Fibroblast of peridontal ligament (primary cell): ENCODE results near the gene SLC25A53.
A peak's percentile ranks its signal among the peaks of the same experiment; 100 is the strongest.
"Not testable (repeated sequence)": the region's sequence is repeated elsewhere in the genome, so short reads cannot be mapped to it uniquely, and the experiment has no call there.

ENCODE experiments used
- DNase-seq: peaks from one replicate; pipeline ENCODE4 v3.0.0-alpha.2; 2010; ENCODE audit errors: extremely low read depth

The SLC25A53 gene

DNA sequence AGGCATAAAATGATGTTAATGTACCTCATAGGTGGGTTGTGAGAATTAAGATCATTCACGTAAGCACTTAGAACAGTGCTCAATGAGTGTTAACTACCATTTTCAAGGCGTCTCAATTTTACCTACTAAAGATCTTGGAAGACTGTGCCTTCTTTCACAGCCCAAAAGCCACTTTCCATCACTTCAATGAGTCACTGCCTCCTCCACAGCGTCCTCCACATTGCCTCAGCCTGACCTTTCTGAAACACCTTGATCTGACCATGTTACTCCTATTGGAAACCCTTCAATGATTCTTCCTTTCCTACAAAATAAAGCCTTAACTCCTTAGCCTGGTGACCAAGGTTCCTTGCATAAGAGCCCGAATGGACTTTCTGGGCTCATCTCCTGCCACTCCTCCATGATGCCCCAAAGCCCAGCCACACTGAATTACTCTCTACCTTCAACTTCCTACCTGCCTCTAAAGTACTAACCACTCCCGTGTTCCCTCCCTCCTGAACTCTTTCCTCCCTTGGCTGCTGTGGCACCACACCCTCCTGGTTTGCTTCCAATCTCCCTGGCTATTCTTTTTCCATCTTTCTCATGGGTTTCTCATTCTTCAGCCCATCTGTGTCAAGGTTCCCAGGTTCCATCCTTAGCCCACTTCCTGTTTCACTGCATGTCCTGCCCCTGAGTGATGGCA is 22.1 kb downstream of the SLC25A53 start:
- no peak for DNase-seq

DNA sequence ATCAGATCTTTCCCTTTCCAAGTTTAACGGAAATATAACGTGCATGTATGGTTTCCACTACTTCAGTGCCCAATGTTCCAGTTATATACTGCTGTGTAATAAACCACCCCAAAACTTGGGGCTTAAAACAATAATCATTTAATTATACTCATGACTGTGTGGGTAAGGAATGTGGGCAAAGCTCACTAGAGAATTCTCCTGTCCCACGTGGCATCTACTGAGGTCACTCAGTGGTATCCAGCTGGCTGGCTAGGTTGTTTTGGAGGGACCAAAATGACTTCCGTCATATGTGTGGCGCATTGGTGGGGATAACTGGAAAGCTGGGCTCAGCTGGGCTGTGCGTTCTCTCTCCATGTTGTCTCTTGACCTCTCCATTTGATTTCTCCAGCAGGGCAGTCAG is 26.0 kb downstream of the SLC25A53 start:
- DNase-seq = no peak

DNA sequence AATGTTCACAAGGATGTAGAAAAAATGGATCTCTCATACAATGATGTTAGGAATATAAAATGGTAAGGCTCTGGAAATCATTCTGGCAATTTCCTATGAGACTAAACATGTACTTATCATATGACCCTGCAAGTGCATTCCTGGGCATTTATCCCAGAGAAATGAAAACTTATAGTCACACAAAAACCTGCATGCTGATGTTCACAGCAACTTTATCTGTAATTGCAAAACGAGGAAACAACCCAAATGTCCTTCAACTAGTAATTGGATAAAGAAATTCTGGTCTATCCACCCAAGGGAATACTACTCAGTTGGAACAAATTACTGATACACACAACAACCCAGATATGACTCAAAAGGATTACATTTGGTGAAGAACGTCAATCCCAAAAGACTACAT is 30.0 kb downstream of the SLC25A53 start:
- DNase-seq = peak; percentile 51

DNA sequence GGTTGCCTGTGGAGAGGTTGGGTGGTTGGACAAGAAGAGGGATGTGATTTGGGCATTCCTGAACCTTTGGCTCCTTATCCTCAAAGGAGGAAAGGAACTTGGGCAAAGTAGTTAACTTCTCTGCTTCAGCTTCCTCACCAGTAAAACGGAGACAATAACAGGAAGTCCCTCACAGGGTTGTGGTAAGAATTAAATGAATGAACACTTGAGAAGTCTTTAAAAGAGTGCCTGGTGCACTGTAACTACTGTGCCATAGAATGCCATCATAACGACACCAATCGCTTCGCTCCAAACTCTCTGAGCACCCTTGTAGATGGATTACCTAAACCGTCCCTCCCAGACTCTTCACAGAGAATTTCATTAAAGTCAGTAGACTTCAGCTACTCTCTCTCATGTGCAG is 34.0 kb downstream of the SLC25A53 start:
- no peak for DNase-seq

DNA sequence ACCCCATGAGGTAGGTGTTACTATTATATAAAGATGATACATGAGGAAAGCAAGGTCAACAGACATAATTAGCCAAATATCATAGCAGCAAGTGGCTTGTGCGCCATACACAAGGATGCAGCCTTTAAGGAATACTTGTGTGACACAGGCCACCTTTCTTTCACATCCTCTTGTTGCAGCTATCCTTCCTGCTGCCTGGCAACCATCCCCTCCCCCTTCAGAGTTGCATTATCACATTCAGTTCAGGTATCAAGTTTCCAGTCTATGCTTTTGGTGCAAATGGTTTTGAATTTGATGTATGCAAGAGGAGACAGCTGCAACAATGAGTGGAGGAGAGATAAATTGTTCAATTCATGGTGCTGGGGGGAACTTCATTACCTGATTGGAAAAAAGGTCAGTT is 38.0 kb downstream of the SLC25A53 start:
- no peak for DNase-seq

DNA sequence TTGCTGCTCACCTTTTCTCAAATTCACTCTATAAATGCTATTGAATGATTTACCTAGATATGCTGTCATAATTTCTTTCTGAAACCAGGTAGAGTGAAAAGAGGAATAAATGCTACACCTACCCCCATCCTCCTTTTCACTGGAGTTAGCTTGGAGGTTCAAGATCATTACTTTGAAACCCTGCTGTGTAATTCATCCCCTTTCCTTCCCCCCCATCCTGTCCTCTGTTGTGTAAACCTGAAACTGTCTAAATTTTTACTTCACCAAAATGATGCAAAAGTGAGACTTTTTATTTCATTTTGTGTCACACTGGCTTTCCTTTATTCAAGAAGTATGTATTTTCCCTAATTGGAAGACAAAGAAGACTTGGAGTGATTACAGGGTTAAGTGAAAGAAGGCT is 39.0 kb downstream of the SLC25A53 start:
- no peak for DNase-seq

DNA sequence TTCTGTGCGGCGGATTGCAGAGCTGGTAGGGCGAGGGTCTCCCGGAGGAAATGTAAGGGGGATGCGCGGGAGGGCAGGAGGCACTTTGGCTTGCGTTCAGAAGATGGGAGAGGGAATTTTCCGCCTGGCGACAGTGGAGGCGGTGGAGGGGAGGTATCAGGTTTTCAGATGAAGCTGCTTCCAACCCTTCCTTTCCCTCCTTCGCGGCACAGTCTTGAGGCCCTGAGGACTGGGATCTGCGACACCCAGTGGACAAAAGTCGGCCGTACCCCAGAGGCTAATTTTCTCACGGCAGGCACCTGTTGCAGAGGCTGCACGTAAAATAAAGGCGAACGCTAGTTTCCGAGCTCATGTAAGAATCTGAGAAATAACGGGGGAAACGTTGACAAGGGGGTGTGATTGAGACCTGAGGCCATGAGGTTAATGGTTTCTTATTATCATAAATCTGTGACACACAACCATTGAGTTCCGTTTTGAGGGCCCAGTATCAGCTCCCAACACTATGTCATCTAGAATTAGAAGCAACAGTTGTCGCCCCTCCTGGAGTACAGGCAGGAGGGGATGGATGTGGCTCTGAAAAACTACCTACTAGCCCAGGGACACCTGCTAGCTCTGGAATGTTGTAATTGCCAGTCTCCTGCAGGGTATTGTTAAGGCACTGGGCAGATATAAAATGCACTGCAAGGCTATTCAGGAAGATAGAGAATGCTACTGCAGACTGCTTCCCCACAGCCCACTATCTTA is 43.4 kb downstream of the SLC25A53 start:
- DNase-seq = peak; percentile 26

DNA sequence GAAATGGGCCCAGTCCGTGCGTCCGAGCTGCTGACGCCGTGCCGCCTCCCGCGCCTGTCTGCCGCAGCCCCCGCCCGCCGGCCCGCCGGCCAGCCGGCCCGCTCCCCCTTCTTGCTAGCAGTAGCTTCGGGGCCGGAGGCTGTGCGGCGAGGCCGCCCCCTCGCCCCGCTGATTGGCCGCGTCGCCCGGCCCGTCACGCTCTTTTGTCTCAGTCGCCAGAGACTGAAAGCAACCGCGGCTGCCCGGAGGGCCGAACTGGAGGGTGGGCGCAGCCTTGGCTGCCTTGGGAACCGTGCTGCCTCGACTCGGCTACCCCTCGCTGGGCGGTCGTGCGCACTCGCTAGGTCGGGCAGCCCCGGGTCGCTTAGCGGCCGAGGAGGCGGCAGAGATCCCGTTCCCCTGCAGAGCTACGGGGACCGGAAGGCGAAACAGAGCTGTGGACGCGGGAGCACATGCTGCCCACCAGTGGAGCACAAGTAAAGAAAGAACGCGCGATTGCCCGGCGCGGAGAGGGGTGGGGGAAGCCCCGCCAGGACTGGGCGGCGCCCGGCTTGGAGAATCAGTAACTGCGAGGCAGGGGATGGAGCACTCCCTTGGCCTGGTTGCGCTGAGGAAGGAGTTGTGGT is 44.4 kb downstream of the SLC25A53 start, which contains the start of gene ZCCHC18:
Gene ZCCHC18, plus strand, starts transcription at position 198 of the 626 bp plus-strand sequence. CDS start 1,589 bp downstream, outside the sequence.
- peak; percentile 36 for DNase-seq

DNA sequence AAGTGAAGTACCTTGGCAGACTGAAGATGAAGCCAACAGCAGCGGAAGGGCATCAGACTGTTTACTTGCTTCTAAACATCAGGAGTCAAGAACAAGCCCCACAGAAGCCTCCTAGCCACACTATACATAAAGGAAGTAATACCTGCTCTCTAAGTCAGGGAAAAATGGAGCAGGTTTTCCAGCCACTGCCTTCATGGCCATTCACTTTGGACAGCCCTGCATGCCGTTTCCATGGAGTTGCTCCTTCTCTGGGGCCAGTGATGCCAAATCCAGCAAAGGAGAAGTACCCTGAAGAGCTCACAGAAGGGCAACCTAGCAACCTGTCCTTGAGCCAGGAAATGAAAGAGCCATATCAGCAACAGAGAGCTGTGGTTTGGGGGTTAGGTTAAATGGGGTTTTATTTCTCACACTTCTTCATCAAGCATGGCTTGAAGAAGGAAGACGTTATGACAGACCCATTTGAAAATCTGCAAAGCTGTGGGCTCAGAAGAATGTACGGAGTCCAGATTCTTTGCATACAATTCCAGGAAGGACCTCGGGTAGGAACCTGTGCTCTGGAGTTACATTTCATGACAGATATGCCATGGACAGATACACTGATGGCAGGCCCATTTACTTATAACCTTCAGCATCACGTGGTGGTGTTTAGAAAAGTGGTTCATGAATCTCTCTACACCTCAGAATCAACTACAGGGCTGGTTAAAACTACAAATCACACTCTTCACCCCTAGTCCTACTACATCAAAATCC is 46.1 kb downstream of the SLC25A53 start:
- DNase-seq = not testable (repeated sequence)

DNA sequence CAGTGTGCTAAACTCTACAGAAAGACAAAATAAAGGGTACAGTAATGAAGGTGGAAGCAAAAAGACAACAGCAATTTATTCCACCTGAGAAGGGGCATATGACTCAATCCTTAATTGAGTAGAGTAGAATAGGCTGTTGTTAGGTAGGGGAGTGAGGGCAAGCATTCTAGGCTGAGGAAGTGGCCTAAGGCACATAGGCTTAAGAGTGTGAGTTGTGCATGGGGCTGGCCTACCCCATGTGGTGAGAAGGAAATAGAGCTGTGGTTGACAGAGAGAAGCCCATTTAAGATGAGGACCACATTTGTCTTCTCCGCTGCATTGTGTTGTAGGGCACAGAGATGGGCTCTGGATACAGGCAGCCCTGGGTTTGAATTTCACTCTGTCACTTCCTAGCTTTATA is 47.9 kb downstream of the SLC25A53 start:
- DNase-seq = no peak

DNA sequence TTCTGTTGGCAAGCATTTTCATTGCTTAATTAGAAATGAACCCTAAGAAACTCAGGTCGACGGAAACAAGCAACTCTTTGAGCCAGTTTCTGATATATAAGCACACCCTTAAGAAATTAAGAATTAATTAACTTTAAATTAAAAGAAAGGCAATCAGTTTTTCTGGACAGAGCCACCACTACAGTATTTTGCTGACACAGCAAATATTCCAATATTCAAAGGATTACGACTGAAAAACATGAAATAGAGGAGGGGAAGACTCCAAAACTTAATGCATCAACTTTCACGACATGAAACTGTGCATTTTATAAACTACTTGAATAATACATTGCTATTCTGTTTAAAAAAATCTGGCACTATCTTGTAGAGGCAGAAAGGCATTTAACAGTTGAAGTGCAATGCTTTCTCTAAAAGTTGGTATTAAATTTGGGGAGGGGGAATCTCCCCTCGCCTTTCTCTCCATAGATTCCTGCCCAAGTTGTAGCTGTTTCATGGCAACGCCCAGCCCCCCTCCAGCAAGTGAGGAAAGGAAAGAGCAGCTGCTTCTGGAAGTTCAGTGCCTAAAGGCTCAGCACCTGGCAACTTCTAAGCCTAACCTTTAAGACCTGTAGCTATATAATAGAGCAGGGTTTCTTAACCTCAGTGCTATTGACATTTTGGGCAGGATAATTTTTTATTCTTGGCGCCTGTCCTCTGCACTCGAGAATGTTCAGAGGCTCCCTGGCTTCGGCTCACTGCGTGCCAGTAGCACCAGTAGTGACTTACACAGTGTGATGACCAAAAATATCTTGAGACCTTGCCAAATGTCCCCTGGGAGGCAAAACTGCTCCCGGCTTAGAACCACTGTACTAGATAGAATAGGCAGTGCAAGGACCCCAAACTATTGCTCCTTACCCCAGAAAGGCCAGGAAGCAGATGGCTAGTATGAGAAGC is 51.2 kb downstream of the SLC25A53 start:
- no peak for DNase-seq

DNA sequence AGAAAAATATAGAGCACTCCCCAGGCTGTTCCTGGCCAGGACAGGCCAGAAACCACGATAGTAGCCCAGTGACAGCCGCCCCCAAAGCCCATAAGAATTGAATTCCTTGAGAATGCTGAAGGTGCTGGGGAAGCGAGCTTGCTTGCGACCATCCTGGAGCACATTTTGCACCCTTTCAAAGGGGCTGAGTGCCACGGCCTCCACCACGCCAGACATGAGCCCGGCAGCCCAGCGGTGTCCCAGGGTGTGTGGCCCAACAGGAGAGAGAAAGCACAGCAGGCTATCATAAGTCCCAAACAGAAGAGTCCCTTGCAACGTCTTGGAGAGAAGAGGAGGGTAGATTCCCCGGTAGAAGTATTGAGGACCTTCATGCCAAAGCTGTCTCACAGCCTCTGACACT is 52.1 kb downstream of the SLC25A53 start:
- DNase-seq = no peak

DNA sequence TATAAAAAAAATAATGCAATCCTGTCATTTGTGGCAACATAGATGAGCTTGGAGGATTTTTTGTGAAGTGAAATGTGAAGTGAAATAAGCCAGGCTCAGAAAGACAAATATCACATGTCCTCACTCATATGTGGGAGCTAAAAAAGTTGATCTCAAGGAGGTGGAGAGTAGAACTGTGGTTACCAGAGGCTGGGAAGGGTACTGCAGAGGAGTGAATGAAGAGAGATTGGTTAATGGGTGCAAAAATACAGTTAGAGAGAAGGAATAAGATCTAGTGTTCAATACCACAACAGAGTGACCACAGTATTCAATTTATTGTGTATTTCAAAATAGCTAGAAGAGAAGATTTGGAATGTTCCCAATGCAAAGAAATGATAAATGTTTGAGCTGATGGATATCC is 57.9 kb downstream of the SLC25A53 start:
- no peak for DNase-seq

DNA sequence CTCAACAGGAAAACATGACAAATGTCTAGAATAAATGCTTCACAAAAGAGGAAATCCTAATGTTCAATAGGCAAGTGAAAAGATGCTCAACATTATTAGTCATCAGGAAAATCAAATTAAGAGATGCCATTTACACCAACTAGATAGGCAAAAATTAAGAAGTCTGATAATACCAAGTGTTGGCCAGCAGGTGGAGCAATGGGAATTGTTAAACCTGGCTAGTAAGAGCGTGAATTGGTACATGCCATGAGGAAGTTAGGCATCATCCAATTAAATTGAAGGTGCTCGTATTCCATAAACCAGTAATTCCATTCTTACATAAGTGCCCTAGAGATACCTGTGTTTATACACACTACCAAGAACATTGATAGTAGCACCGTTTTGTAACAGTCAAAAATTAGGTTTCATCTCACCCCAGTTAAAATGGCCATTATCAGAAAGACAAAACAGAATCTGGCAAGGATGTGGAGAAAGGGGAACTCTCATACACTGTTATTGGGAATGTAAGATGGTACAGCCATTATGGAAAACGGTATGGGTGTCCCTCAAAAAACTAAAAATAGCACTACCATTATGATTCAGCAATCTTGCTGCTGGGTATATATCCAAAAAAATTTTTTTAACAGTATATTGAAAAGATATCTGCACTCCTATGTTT is 58.5 kb downstream of the SLC25A53 start:
- peak; percentile 82 for DNase-seq

DNA sequence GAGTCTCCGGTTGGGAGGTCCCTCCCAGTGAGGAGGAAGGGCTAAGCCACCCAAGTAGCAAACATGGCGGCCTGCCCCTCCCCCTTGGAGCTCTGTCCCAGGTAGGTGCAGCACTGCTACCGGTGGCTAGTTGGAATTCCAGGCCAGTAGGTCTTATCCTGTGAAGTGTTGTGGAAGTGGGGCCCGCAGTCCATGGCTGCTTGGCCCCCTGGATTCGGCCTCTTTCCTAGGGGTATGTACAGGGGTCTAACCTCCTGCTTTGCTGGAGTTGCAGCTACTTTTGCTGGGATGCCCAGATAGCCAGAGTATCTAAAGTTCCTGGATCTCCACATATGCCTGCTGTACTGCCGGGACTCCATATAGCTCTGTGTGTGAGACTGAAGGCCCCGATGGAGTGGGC is 70.9 kb downstream of the SLC25A53 start:
- no peak for DNase-seq

DNA sequence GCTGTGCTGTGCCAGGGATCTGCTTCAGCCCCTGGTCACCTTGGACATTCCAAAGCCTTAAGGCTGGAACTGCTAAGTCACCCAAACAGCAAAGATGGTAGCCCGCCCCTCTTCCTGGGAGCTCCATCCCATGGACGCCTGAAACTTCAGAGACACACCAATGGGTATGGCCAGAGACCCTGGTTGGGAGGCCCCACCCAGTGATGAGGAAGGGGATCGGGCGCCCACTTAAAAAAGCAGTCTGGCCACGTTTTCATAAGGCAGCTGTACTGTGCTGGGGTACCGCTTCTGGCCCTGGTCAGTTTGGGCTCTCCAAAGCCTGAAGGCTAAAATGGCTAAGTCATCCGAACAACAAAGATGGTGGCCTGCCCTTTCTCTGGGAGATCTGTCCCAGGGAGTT is 71.3 kb downstream of the SLC25A53 start:
- no peak for DNase-seq

DNA sequence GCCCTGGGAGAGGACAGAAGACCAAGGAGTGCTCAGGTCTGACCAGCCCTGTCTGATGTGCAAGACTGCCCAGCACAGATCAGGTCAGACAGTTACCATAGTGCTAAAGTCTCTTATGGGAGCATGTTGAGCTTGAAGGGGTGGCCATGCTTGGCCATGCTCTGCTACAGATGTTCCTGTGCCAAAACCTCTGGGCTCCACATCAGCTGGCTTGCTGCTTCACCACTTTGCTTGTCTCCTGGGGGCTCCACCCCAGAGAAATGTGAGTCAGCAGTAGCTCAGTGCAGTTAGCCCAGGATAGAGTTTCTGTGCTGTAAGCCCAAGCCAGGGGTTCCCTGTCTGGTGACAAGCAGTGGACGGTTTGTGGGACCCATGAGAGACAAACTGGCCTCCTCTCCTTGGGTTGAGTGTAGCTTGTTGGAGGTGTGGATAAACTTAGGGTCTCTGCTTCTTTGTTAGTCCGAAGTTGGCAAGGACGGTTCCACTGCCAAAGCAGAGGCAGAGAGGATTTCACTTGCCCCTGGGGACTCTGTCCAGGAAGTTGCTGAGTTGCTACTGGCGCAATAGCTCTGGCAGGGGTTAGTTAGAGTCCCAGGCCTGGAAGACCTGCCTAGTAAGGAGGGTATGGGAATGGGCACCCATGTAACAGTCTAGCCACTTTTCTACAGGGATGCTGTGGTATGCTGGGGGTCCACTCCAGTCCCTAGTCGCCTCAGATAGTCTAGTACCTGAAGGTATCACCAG is 72.1 kb downstream of the SLC25A53 start:
- DNase-seq = no peak

DNA sequence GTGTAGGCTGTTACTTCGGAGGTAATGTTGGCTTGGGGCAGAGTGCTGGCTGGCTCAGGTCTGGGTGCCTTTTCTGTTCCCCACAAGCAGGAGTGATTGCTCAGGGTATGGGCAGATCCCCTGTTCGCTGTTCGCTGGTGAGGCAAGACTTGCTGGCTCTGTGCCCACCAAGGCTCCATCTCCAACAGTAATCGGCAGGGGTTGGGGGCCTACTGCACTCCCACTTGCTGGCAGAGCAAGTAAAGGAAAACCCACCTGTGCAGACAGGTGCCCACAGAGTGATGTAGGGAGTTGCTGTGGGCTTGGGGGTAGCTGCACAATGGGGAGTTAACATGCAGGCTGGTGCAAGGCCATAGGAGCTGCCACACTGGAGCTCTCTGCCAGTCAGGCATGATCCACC is 72.7 kb downstream of the SLC25A53 start:
- DNase-seq = no peak

DNA sequence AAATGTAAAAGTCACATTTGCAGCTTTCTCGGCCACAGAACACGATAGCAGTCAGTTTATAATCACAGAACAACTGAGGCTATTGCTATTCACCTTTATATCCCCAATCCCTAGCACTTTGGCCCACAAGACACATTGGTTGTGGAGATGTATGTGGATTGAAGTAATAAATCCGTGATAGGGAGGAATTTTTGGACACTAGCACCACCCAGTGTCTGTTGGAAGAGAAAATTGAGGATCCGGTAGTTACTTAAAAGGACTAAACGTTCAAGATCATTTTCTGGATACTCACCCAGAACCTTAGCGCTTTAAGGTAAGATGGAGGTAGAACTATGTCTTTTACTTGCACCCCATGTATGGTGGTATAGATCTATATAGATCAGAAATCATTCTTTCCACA is 79.0 kb downstream of the SLC25A53 start:
- DNase-seq = not testable (repeated sequence)
